SK-N-SH treated with all-trans-retinoic acid at 6 μM for 48 hours (cell line): Measurements from ENCODE around the gene TMEM82.

Experiments
- ARNTL ChIP-seq: fragments of 450-650 bp; formaldehyde crosslinking; IDR thresholded peaks from 2 replicates; pipeline ENCODE4 v1.5.0; 2020; ENCODE audit warnings: low read depth, mild to moderate bottlenecking, moderate library complexity, borderline replicate concordance
- ESRRG ChIP-seq: fragments of 250-450 bp; sonication (Bioruptor Pico); IDR thresholded peaks from 2 replicates; pipeline ENCODE4 v1.6.1; 2021; ENCODE audit warnings: mild to moderate bottlenecking
- ISL1 ChIP-seq: fragments of 250-450 bp; sonication (Bioruptor Pico); IDR thresholded peaks from 2 replicates; pipeline ENCODE4 v2.1.2; 2022; ENCODE audit warnings: mild to moderate bottlenecking, moderate library complexity
- SNAI2 ChIP-seq: fragments of 250-450 bp; sonication (Bioruptor Pico); IDR thresholded peaks from 2 replicates; pipeline ENCODE4 v1.5.0; 2020; ENCODE audit warnings: mild to moderate bottlenecking, moderate library complexity
- ZNF8 ChIP-seq: fragments of 450-650 bp; formaldehyde crosslinking; IDR thresholded peaks from 2 replicates; pipeline ENCODE4 v1.5.0; 2020; ENCODE audit warnings: mild to moderate bottlenecking, moderate library complexity
- TF ChIP-seq, protein P1 (sequence below): fragments of 250-450 bp; sonication (Bioruptor Pico); IDR thresholded peaks from 2 replicates; pipeline ENCODE4 v1.8.0; 2020; ENCODE audit warnings: mild to moderate bottlenecking, moderate library complexity, borderline replicate concordance

DNA sequence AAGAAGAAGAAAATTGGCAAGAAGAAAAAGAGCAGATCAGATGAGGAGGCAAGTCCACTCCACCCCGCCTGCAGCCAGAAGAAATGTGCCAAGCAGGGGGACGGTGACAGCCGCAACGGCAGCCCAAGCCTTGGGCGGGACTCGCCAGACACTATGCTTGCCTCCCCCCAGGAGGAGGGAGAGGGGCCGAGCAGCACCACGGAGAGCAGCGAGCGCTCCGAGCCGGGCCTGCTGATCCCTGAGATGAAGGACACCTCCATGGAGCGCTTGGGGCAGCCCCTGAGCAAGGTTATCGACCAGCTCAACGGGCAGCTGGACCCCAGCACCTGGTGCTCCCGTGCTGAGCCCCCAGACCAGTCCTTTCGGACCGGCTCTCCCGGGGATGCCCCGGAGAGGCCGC is 15.3 kb upstream of the TMEM82 start:
- TF ChIP-seq ZNF8 (CRISPR knock-in tag) (no peak), ESRRG (CRISPR knock-in tag) (no peak), ISL1 (no peak), ARNTL (no peak), SNAI2 (CRISPR knock-in tag) (no peak)
- TF ChIP-seq, protein P1, sequence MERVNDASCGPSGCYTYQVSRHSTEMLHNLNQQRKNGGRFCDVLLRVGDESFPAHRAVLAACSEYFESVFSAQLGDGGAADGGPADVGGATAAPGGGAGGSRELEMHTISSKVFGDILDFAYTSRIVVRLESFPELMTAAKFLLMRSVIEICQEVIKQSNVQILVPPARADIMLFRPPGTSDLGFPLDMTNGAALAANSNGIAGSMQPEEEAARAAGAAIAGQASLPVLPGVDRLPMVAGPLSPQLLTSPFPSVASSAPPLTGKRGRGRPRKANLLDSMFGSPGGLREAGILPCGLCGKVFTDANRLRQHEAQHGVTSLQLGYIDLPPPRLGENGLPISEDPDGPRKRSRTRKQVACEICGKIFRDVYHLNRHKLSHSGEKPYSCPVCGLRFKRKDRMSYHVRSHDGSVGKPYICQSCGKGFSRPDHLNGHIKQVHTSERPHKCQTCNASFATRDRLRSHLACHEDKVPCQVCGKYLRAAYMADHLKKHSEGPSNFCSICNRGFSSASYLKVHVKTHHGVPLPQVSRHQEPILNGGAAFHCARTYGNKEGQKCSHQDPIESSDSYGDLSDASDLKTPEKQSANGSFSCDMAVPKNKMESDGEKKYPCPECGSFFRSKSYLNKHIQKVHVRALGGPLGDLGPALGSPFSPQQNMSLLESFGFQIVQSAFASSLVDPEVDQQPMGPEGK: no peak
